ENCODE data around the gene NPTN.

NPTN gene

DNA sequence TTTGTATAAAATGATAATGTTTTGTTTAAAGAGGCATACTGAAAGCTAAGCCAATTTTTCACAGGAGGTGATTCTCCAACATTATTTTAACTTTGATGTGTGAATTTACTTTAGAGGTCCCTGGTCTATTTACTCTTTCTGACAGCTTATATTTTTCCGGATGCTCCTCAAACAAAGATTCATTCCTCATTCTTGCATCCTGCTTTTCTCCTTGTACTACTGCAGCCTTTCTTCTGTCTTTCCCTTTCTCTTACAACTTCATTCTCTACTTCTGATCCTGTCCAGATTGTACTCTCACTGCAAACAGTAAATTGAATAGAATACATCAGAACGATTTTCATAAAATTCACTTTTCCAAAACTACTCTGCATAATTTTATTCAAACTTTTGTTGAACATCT is 5.1 kb downstream of the NPTN start:
- H3K4me3 ChIP-seq (ENCODE audit: low read length): no peak overlapping the region
- TF ChIP-seq, protein P1, sequence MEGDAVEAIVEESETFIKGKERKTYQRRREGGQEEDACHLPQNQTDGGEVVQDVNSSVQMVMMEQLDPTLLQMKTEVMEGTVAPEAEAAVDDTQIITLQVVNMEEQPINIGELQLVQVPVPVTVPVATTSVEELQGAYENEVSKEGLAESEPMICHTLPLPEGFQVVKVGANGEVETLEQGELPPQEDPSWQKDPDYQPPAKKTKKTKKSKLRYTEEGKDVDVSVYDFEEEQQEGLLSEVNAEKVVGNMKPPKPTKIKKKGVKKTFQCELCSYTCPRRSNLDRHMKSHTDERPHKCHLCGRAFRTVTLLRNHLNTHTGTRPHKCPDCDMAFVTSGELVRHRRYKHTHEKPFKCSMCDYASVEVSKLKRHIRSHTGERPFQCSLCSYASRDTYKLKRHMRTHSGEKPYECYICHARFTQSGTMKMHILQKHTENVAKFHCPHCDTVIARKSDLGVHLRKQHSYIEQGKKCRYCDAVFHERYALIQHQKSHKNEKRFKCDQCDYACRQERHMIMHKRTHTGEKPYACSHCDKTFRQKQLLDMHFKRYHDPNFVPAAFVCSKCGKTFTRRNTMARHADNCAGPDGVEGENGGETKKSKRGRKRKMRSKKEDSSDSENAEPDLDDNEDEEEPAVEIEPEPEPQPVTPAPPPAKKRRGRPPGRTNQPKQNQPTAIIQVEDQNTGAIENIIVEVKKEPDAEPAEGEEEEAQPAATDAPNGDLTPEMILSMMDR (IDR thresholded peaks at IDR 0.05; ENCODE audit: insufficient read depth, low read depth, low read length, missing control alignments): no peak
- DNase-seq (ENCODE audit: low read depth): no peak

DNA sequence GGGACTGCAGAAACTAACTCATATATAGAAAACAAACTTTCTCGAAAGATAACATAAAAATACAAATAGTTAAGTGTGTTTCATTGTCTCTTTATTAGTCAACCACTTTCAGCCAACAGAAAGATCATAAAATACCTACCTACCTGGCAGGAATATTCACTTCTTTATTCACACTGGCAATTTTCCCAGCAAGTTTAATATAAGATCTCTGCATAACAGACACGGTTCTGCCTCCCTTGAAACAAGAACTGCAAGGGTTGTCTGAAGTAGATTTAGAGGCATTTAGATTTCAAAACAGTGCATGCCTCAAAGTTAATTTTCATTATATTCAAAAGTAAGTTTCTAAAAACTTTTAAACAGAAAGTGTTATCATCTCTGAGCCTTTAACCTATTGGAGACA is 7.1 kb downstream of the NPTN start:
- DNase-seq (ENCODE audit: low read depth): no peak
- no peak overlapping the region for H3K4me3 ChIP-seq (ENCODE audit: low read length)
- TF ChIP-seq, protein P1 (IDR thresholded peaks at IDR 0.05; ENCODE audit: insufficient read depth, low read depth, low read length, missing control alignments): no peak

DNA sequence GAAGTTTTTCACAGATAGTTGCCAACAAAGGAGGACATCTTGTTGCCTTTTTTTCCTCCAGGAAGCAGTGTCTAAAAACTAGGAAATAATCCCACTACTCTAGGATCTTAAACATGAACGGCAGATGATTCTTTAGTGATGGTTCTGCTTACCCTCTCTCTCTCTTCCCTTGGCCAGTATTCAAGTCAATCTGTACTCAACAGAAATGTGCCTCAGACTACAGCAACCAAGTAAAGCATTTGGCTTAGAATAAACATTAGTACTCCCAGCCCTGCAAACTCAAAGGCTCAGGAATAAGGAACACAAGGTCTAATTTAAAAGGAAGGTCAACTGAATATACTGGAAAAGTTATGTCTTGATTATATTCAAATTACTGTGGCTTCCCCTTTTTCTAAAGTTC is 8.7 kb downstream of the NPTN start:
- no peak overlapping the region for H3K4me3 ChIP-seq (ENCODE audit: low read length)
- no peak for DNase-seq (ENCODE audit: low read depth)
- TF ChIP-seq, protein P1 (IDR thresholded peaks at IDR 0.05; ENCODE audit: insufficient read depth, low read depth, low read length, missing control alignments): no peak

DNA sequence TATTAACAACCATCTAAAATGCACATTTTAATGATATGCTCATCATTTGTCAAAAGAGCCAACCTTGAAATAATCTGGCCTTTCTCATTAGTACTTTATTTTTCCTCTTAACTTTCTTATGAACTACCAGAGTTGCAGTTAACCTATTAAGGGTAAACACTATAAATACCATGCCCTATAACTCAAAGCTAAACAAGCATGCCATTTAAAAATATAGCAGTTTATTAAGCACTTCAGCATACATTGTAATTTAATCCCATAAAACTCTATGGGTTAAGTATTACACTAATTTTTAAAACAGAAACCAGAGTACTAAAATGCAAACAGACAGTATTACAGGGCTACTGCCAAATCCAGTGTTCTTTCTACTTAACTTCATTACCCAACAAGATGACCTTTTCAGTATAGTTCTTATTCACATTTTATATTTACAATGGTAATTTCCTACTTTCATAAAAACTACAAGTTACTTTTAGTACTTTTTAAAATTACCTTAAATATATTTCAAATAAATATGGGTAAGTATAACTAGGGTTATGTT is 11.8 kb downstream of the NPTN start:
- TF ChIP-seq, protein P1 (IDR thresholded peaks at IDR 0.05; ENCODE audit: insufficient read depth, low read depth, low read length, missing control alignments): no peak
- no peak overlapping the region for H3K4me3 ChIP-seq (ENCODE audit: low read length)
- DNase-seq (ENCODE audit: low read depth): no peak

DNA sequence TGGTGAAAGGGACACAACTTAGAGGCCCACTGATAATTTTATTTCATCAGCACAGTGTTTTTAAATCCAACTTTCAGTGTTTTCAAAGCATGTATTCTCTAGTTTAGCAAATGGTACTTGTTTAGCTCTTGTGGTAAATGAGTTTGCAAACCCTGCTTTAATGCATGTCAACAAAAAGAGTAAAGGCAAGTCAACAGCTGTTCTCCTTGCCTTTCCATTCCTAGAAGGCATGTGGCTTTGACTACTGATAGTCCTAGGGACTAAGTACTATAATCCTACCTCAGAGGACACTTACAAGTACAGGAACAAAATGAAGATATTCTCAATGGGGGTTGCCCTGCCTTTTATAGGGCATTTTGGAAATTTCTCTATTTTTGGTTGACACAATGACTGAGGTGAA is 13.1 kb downstream of the NPTN start:
- TF ChIP-seq, protein P1 (IDR thresholded peaks at IDR 0.05; ENCODE audit: insufficient read depth, low read depth, low read length, missing control alignments): no peak
- no peak overlapping the region for H3K4me3 ChIP-seq (ENCODE audit: low read length)
- no peak for DNase-seq (ENCODE audit: low read depth)

DNA sequence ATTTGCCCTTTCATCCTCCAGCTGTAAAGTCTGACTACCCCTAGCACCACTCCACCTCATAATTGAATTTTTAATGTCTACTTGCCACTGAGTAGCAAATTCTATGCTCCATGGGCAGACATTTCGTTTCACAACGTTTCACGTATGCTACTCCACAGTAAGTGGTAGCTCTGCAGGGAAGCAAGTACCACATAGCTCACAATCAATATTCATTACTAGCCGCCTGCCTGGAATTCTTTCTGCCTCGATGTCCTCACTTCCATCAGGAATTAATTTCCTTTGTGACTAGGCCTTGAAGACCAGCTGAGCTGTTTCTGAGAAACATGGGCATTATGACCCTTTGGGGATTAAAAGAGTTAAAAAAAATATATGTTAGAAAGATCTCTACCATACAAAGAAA is 15.3 kb downstream of the NPTN start:
- H3K4me3 ChIP-seq (ENCODE audit: low read length): no peak overlapping the region
- DNase-seq (ENCODE audit: low read depth): no peak
- TF ChIP-seq, protein P1 (IDR thresholded peaks at IDR 0.05; ENCODE audit: insufficient read depth, low read depth, low read length, missing control alignments): no peak

DNA sequence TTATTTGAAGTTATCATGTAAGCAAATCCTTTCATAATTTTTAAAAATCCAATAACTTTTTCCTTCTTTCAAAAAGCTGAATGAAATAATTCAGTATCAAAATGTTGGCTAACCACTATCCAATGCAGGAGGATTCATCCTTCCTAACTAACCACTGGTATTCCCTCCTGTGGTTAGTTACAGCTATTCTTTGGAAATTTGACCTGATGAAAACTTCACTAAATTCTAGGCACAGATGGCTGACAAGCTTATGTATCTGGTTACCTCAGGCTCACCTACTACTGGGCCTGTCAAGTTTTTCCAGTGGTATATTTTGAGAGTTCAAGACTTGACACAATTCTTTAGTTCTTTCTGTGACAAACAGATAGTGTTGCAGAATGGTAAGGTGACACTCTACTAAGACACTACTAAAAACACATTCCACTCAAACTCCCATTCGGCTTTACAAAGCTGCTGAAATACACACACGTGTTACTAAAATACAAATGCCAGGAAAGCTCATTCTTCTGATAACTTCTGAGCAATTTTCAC is 15.8 kb downstream of the NPTN start:
- no peak overlapping the region for H3K4me3 ChIP-seq (ENCODE audit: low read length)
- no peak for DNase-seq (ENCODE audit: low read depth)
- TF ChIP-seq, protein P1 (IDR thresholded peaks at IDR 0.05; ENCODE audit: insufficient read depth, low read depth, low read length, missing control alignments): no peak

All from epithelial cell of esophagus (primary cell).